GM23338 (cell line): ENCODE results near the gene ROPN1L. TPM values are rescaled to one million over a fixed set of nuclear protein-coding genes. Genes with fewer than 3 reads are reported as not detected.

Experiments
- ATAC-seq: fragments of 200-7000 bp; cut with Tn5 transposase; 3 replicates; pipeline ENCODE4 v1.9.1; 2020
- DNase-seq: peaks from one replicate; pipeline ENCODE4 v3.0.0-alpha.2; 2015; ENCODE audit warnings: low spot score
- H2AFZ ChIP-seq: fragments of 200-600 bp; sonication (generic); 2 replicates; pipeline ENCODE4 v1.8.0; 2016; ENCODE audit warnings: antibody characterized with exemption, mild to moderate bottlenecking, moderate library complexity
- H3F3A ChIP-seq: fragments of 200-600 bp; sonication (generic); replicated peaks from 2 replicates; pipeline ENCODE4 v1.8.0; 2017; ENCODE audit warnings: antibody characterized with exemption, mixed run types, low read depth
- H3K27ac ChIP-seq: fragments of 200-600 bp; sonication (generic); 2 replicates; pipeline ENCODE4 v1.6.1; 2016; ENCODE audit warnings: low read depth
- H3K27me3 ChIP-seq: fragments of 200-600 bp; sonication (generic); 2 replicates; pipeline ENCODE4 v1.8.0; 2016; ENCODE audit warnings: mild to moderate bottlenecking, mixed run types, moderate library complexity; ENCODE audit not compliant: insufficient read depth
- H3K36me3 ChIP-seq: fragments of 200-600 bp; sonication (generic); 2 replicates; pipeline ENCODE4 v1.8.0; 2016; ENCODE audit warnings: mild to moderate bottlenecking; ENCODE audit not compliant: insufficient read depth
- H3K4me1 ChIP-seq: fragments of 200-600 bp; sonication (generic); 2 replicates; pipeline ENCODE4 v1.8.0; 2016; ENCODE audit warnings: mild to moderate bottlenecking, moderate library complexity; ENCODE audit not compliant: insufficient read depth
- H3K4me2 ChIP-seq: fragments of 200-600 bp; sonication (generic); 2 replicates; pipeline ENCODE4 v1.7.1; 2017; ENCODE audit warnings: mixed run types
- H3K4me3 ChIP-seq: fragments of 200-600 bp; sonication (generic); 2 replicates; pipeline ENCODE4 v1.6.1; 2016; ENCODE audit warnings: mixed run types
- H3K79me2 ChIP-seq: fragments of 200-600 bp; sonication (generic); replicated peaks from 2 replicates; pipeline ENCODE4 v1.8.0; 2017; ENCODE audit warnings: mild to moderate bottlenecking; ENCODE audit not compliant: insufficient read depth
- H3K9me2 ChIP-seq: fragments of 200-600 bp; sonication (generic); 2 replicates; pipeline ENCODE4 v1.8.0; 2017; ENCODE audit not compliant: insufficient read depth
- H4K20me1 ChIP-seq: fragments of 200-600 bp; sonication (generic); replicated peaks from 2 replicates; pipeline ENCODE4 v1.8.0; 2017; ENCODE audit warnings: mild to moderate bottlenecking; ENCODE audit not compliant: insufficient read depth
- H3K27ac Mint-ChIP-seq: 2 replicates; pipeline ENCODE4 v1.8.0; 2020; ENCODE audit warnings: inconsistent platforms, mild to moderate bottlenecking, moderate library complexity, mixed read lengths
- H3K27me3 Mint-ChIP-seq: 3 replicates; pipeline ENCODE4 v1.8.0; 2022; ENCODE audit warnings: low read depth, mild to moderate bottlenecking, moderate library complexity, mixed read lengths, inconsistent platforms; ENCODE audit not compliant: insufficient read depth, poor library complexity
- H3K36me3 Mint-ChIP-seq: 3 replicates; pipeline ENCODE4 v1.8.0; 2021; ENCODE audit warnings: low read depth, mild to moderate bottlenecking, inconsistent platforms, moderate library complexity, mixed read lengths
- H3K4me1 Mint-ChIP-seq: 3 replicates; pipeline ENCODE4 v1.8.0; 2020; ENCODE audit warnings: mild to moderate bottlenecking, inconsistent platforms, mixed read lengths
- H3K4me3 Mint-ChIP-seq: 3 replicates; pipeline ENCODE4 v1.8.0; 2021; ENCODE audit warnings: moderate library complexity, mild to moderate bottlenecking, inconsistent platforms, mixed read lengths
- H3K9me3 Mint-ChIP-seq: 3 replicates; pipeline ENCODE4 v1.8.0; 2020; ENCODE audit warnings: moderate library complexity, mild to moderate bottlenecking, inconsistent platforms, mixed read lengths
- CREB1 ChIP-seq: fragments of 250-450 bp; sonication (Bioruptor Pico); IDR thresholded peaks from 2 replicates; pipeline ENCODE4 v1.5.0; 2020; ENCODE audit warnings: low read depth, mild to moderate bottlenecking, moderate library complexity
- CTCF ChIP-seq, 2 experiments: fragments of 200-600 bp in 1 of 2; sonication (generic) in 1 of 2; conservative IDR thresholded peaks; 2 replicates each; pipeline versions ENCODE4 v1.5.1 to v1.6.1; 2016 to 2017; ENCODE audit warnings: antibody characterized with exemption in 2 of 2, low read depth in 2 of 2, mild to moderate bottlenecking in 2 of 2, moderate library complexity in 1 of 2
- ETS1 ChIP-seq: IDR thresholded peaks from 2 replicates; pipeline ENCODE4 v1.6.1; 2016; ENCODE audit warnings: antibody characterized with exemption
- EZH2 ChIP-seq: fragments of 200-600 bp; sonication (generic); IDR thresholded peaks from one replicate; pipeline ENCODE4 v1.8.0; 2017; ENCODE audit warnings: antibody characterized with exemption, mild to moderate bottlenecking, low read depth; ENCODE audit not compliant: unreplicated experiment
- EZH2phosphoT487 ChIP-seq: fragments of 200-600 bp; sonication (generic); IDR thresholded peaks from one replicate; pipeline ENCODE4 v1.8.1; 2018; ENCODE audit warnings: antibody characterized with exemption; ENCODE audit not compliant: unreplicated experiment
- JUNB ChIP-seq: IDR thresholded peaks from one replicate; pipeline ENCODE4 v1.6.1; 2016; ENCODE audit warnings: antibody characterized with exemption; ENCODE audit not compliant: unreplicated experiment
- NANOG ChIP-seq: IDR thresholded peaks from 2 replicates; pipeline ENCODE4 v1.6.1; 2016; ENCODE audit warnings: antibody characterized with exemption, borderline replicate concordance
- REST ChIP-seq: IDR thresholded peaks from one replicate; pipeline ENCODE4 v1.6.1; 2018; ENCODE audit warnings: antibody characterized with exemption; ENCODE audit not compliant: unreplicated experiment
- STAT1 ChIP-seq: IDR thresholded peaks from one replicate; pipeline ENCODE4 v1.6.1; 2016; ENCODE audit warnings: antibody characterized with exemption; ENCODE audit not compliant: unreplicated experiment
- ZNF114 ChIP-seq: fragments of 250-450 bp; sonication (Bioruptor Pico); IDR thresholded peaks from 2 replicates; pipeline ENCODE4 v1.5.0; 2020; ENCODE audit warnings: mild to moderate bottlenecking, moderate library complexity
- polyA plus RNA-seq: library from polyadenylated mRNA; unstranded; fragments of >200 nt; fragmentation: Nextera tagmentation; extraction: Ambion mirVana; gene quantifications from 2 replicates; pipeline ENCODE4 v1.2.1, GENCODE V29; 2016
- total RNA-seq: library from RNA; depleted of rRNA; stranded (reverse); fragments of >200 nt; shearing (Covaris generic); gene quantifications from 2 replicates; pipeline ENCODE4 v1.2.3, GENCODE V29; 2014

ROPN1L gene
- total and polyA plus RNA-seq, 2 experiments from 2014 or later, result 0.57 TPM; not detected in 1

- TF ChIP-seq REST (no peak), ZNF114 (CRISPR knock-in tag) (no peak), NANOG (no peak), EZH2phosphoT487 (no peak), JUNB (no peak)
These were observed 4.8 kb downstream of the ROPN1L start (continued) for GRCh38 chr5:10446490-10446889.

GRCh38 chr5:10447041-10447440, 5.4 kb downstream of the ROPN1L start:
- Histone ChIP-seq H3K9me2 (no peaks in the 10 kb centered on the region), H3K4me3 (no peak overlapping the region), H3K79me2 (no peaks in the 10 kb centered on the region), H3K36me3 (no peaks in the 10 kb centered on the region), H2AFZ (no peak overlapping the region; the same call in 1 of the 2 replicates), H3K4me1 (peaks cover 3% of the 10 kb centered on the region; the same call in 1 of the 2 replicates), H3K27ac (no peak overlapping the region), H3K4me2 (no peak overlapping the region), H3K27me3 (peaks cover 16% of the 10 kb centered on the region), H3F3A (0 out of 2 replicates have a peak, but pooled peaks cover 3% of the 10 kb centered on the region), H4K20me1 (no peaks in the 10 kb centered on the region)
- DNase-seq (no peak), ATAC-seq (no peak)
- TF ChIP-seq EZH2, result no peak
- no peak for TF ChIP-seq NANOG
- no peak for TF ChIP-seq CTCF (conservative IDR thresholded peaks at IDR 0.05; ENCODE audit: low read depth in 2 of 2)
- TF ChIP-seq ZNF114 (CRISPR knock-in tag), result no peak
- no peaks in the 10 kb centered on the region for H3K9me3 Mint-ChIP-seq
- no peaks in the 10 kb centered on the region for H3K36me3 Mint-ChIP-seq
- no peak overlapping the region for H3K27ac Mint-ChIP-seq
- peaks cover 14% of the 10 kb centered on the region for H3K4me1 Mint-ChIP-seq
- H3K27me3 Mint-ChIP-seq, result peaks cover 26% of the 10 kb centered on the region
- H3K4me3 Mint-ChIP-seq, result no peak overlapping the region

GRCh38 chr5:10448754-10449360, 7.2 kb downstream of the ROPN1L start:
- H3K79me2 ChIP-seq, result no peaks in the 10 kb centered on the region
- Mint-ChIP-seq H3K9me3 (no peaks in the 10 kb centered on the region), H3K36me3 (no peaks in the 10 kb centered on the region), H3K4me3 (no peak overlapping the region), H3K27ac (no peak overlapping the region), H3K4me1 (peaks cover 22% of the 10 kb centered on the region), H3K27me3 (peaks cover 15% of the 10 kb centered on the region)
- ATAC-seq, result no peak
- no peak for DNase-seq
- H3K27ac ChIP-seq, result no peak overlapping the region
- peaks cover 4% of the 10 kb centered on the region; the same call in 1 of the 2 replicates for H3K27me3 ChIP-seq
- no peaks in the 10 kb centered on the region for H3K4me1 ChIP-seq
- no peaks in the 10 kb centered on the region for H4K20me1 ChIP-seq
- no peak overlapping the region for H3K4me3 ChIP-seq
- no peak overlapping the region for H2AFZ ChIP-seq
- no peak overlapping the region for H3K4me2 ChIP-seq
- H3F3A ChIP-seq, result no peaks in the 10 kb centered on the region
- no peaks in the 10 kb centered on the region for H3K9me2 ChIP-seq
- H3K36me3 ChIP-seq, result no peaks in the 10 kb centered on the region
- TF ChIP-seq STAT1 (no peak), ETS1 (no peak), JUNB (no peak), EZH2phosphoT487 (no peak), NANOG (no peak), EZH2 (no peak), CREB1 (CRISPR knock-in tag) (no peak)
